H9 (cell line): ENCODE results near the gene DPCD. TPM values are rescaled to one million over a fixed set of nuclear protein-coding genes. Genes with fewer than 3 reads are reported as not detected.

ENCODE experiments used
- DNase-seq: peaks from one replicate; pipeline ENCODE4 v3.0.0-alpha.2; 2017
- H2AFZ ChIP-seq: one replicate; pipeline ENCODE4 v1.6.1; 2013; ENCODE audit warnings: mild to moderate bottlenecking, low read length, control low read depth, moderate library complexity
- H2AK5ac ChIP-seq: 2 replicates; pipeline ENCODE4 v1.6.1; 2013; ENCODE audit warnings: low read length, control low read depth, mixed read lengths; ENCODE audit not compliant: insufficient read length
- H2BK120ac ChIP-seq: one replicate; pipeline ENCODE4 v1.6.1; 2013; ENCODE audit warnings: low read depth, mild to moderate bottlenecking, low read length, control low read depth, inconsistent platforms; ENCODE audit not compliant: poor library complexity, severe bottlenecking
- H2BK12ac ChIP-seq: 2 replicates; pipeline ENCODE4 v1.6.1; 2013; ENCODE audit warnings: low read length, control low read depth, mixed read lengths, low read depth; ENCODE audit not compliant: insufficient read length
- H2BK15ac ChIP-seq: 2 replicates; pipeline ENCODE4 v1.6.1; 2013; ENCODE audit warnings: low read depth, low read length, control low read depth
- H2BK20ac ChIP-seq: one replicate; pipeline ENCODE4 v1.6.1; 2013; ENCODE audit warnings: low read depth, mild to moderate bottlenecking, low read length, control low read depth, inconsistent platforms; ENCODE audit not compliant: poor library complexity, severe bottlenecking
- H2BK5ac ChIP-seq: 2 replicates; pipeline ENCODE4 v1.6.1; 2013; ENCODE audit warnings: low read length, control low read depth, mixed read lengths; ENCODE audit not compliant: insufficient read length
- H3K14ac ChIP-seq: 2 replicates; pipeline ENCODE4 v1.6.1; 2013; ENCODE audit warnings: low read length, control low read depth; ENCODE audit not compliant: insufficient read depth
- H3K18ac ChIP-seq: 2 replicates; pipeline ENCODE4 v1.6.1; 2013; ENCODE audit warnings: low read depth, mild to moderate bottlenecking, mixed read lengths, low read length, control low read depth; ENCODE audit not compliant: insufficient read length
- H3K23ac ChIP-seq: 2 replicates; pipeline ENCODE4 v1.6.1; 2013; ENCODE audit warnings: low read length, control low read depth, mixed read lengths, low read depth; ENCODE audit not compliant: insufficient read length
- H3K23me2 ChIP-seq: 2 replicates; pipeline ENCODE4 v1.6.1; 2013; ENCODE audit warnings: low read depth, mild to moderate bottlenecking, mixed read lengths, low read length, control low read depth; ENCODE audit not compliant: insufficient read length, poor library complexity, severe bottlenecking
- H3K27ac ChIP-seq: 2 replicates; pipeline ENCODE4 v1.5.1; 2013; ENCODE audit warnings: low read length, control low read depth, mixed read lengths, low read depth; ENCODE audit not compliant: insufficient read length
- H3K27me3 ChIP-seq: 2 replicates; pipeline ENCODE4 v1.6.1; 2013; ENCODE audit warnings: low read length, control low read depth, inconsistent platforms; ENCODE audit not compliant: insufficient read depth
- H3K4ac ChIP-seq: 2 replicates; pipeline ENCODE4 v1.6.1; 2013; ENCODE audit warnings: low read depth, mild to moderate bottlenecking, control low read depth, inconsistent platforms, low read length, moderate library complexity
- H3K4me1 ChIP-seq: 2 replicates; pipeline ENCODE4 v1.6.1; 2013; ENCODE audit warnings: low read length, control low read depth, inconsistent platforms; ENCODE audit not compliant: insufficient read depth
- H3K4me2 ChIP-seq: 2 replicates; pipeline ENCODE4 v1.6.1; 2013; ENCODE audit warnings: low read length, control low read depth, mixed read lengths; ENCODE audit not compliant: insufficient read length, insufficient read depth
- H3K56ac ChIP-seq: 2 replicates; pipeline ENCODE4 v1.6.1; 2013; ENCODE audit warnings: low read depth, mild to moderate bottlenecking, mixed read lengths, low read length, control low read depth; ENCODE audit not compliant: insufficient read length
- H3K79me1 ChIP-seq: 2 replicates; pipeline ENCODE4 v1.6.1; 2013; ENCODE audit warnings: low read depth, mild to moderate bottlenecking, moderate library complexity, low read length, control low read depth, inconsistent platforms; ENCODE audit not compliant: insufficient read depth, poor library complexity, severe bottlenecking
- H3K79me2 ChIP-seq: 2 replicates; pipeline ENCODE4 v1.6.1; 2013; ENCODE audit warnings: low read length, control low read depth, inconsistent platforms; ENCODE audit not compliant: insufficient read depth
- H3K9ac ChIP-seq: 2 replicates; pipeline ENCODE4 v1.6.1; 2013; ENCODE audit warnings: low read length, control low read depth, mixed read lengths; ENCODE audit not compliant: insufficient read length; ENCODE audit errors: extremely low read depth
- H3K9me3 ChIP-seq: one replicate; pipeline ENCODE4 v1.6.1; 2013; ENCODE audit warnings: low read depth, low read length, inconsistent platforms; ENCODE audit not compliant: control insufficient read depth
- H3T11ph ChIP-seq: one replicate; pipeline ENCODE4 v1.6.1; 2013; ENCODE audit warnings: mild to moderate bottlenecking, low read length, control low read depth, inconsistent platforms
- H4K20me1 ChIP-seq: one replicate; pipeline ENCODE4 v1.6.1; 2013; ENCODE audit not compliant: control insufficient read depth, insufficient read length, insufficient read depth
- H4K5ac ChIP-seq: 2 replicates; pipeline ENCODE4 v1.6.1; 2013; ENCODE audit warnings: low read depth, mild to moderate bottlenecking, mixed read lengths, low read length, control low read depth; ENCODE audit not compliant: insufficient read length
- H4K8ac ChIP-seq: replicated peaks from 2 replicates; pipeline ENCODE4 v1.6.1; 2013; ENCODE audit warnings: low read length, control low read depth, mixed read lengths, low read depth; ENCODE audit not compliant: insufficient read length
- H4K91ac ChIP-seq: 2 replicates; pipeline ENCODE4 v1.6.1; 2013; ENCODE audit warnings: low read depth, mild to moderate bottlenecking, moderate library complexity, mixed read lengths, low read length, control low read depth; ENCODE audit not compliant: insufficient read length
- H3K27ac Mint-ChIP-seq, 3 experiments: 2 replicates in 2 of 3; 3 replicates in 1 of 3; pipeline ENCODE4 v1.8.0; 2020 to 2021; ENCODE audit warnings: mixed read lengths in 3 of 3, mild to moderate bottlenecking in 1 of 3, moderate library complexity in 1 of 3
- H3K27me3 Mint-ChIP-seq: 2 replicates; pipeline ENCODE4 v1.8.0; 2021; ENCODE audit warnings: low read depth, mild to moderate bottlenecking, moderate library complexity, mixed read lengths
- H3K36me3 Mint-ChIP-seq, 3 experiments: 2 replicates in 2 of 3; 3 replicates in 1 of 3; pipeline ENCODE4 v1.8.0; 2020 to 2021; ENCODE audit warnings: low read depth in 3 of 3, mixed read lengths in 3 of 3; ENCODE audit not compliant: insufficient read depth in 1 of 3
- H3K4me1 Mint-ChIP-seq, 2 experiments: 2 replicates each; pipeline ENCODE4 v1.8.0; 2020; ENCODE audit warnings: mixed read lengths in 2 of 2
- H3K4me3 Mint-ChIP-seq, 2 experiments: 2 replicates in 1 of 2; 3 replicates in 1 of 2; pipeline ENCODE4 v1.8.0; 2020 to 2021; ENCODE audit warnings: mild to moderate bottlenecking in 2 of 2, mixed read lengths in 2 of 2, moderate library complexity in 1 of 2
- H3K9me3 Mint-ChIP-seq, 2 experiments: 2 replicates in 1 of 2; 3 replicates in 1 of 2; pipeline ENCODE4 v1.8.0; 2020; ENCODE audit warnings: mild to moderate bottlenecking in 2 of 2, mixed read lengths in 2 of 2, moderate library complexity in 1 of 2
- WGBS: extraction: QIAGEN DNeasy Blood & Tissue Kit; methylation state at CpG from one replicate; pipeline ENCODE4 v1.1.7; 2013; ENCODE audit warnings: missing lambda C conversion rate, low lambda C conversion rate, mixed read lengths; ENCODE audit not compliant: insufficient read length; ENCODE audit errors: extremely low coverage; 5-methylcytosine and 5-hydroxymethylcytosine counted together
- total RNA-seq: library from RNA; stranded (reverse); gene quantifications from 2 replicates; pipeline ENCODE4 v1.2.1, GENCODE V29; 2021
- TF ChIP-seq, protein P1 (sequence below): fragments of 200-600 bp; sonication (generic); conservative IDR thresholded peaks from 3 replicates; pipeline ENCODE4 v1.8.0; 2021; ENCODE audit warnings: antibody characterized with exemption, mild to moderate bottlenecking

DPCD gene
- total RNA-seq, 1 experiment from 2014 or later, result 21.8 TPM

DNA sequence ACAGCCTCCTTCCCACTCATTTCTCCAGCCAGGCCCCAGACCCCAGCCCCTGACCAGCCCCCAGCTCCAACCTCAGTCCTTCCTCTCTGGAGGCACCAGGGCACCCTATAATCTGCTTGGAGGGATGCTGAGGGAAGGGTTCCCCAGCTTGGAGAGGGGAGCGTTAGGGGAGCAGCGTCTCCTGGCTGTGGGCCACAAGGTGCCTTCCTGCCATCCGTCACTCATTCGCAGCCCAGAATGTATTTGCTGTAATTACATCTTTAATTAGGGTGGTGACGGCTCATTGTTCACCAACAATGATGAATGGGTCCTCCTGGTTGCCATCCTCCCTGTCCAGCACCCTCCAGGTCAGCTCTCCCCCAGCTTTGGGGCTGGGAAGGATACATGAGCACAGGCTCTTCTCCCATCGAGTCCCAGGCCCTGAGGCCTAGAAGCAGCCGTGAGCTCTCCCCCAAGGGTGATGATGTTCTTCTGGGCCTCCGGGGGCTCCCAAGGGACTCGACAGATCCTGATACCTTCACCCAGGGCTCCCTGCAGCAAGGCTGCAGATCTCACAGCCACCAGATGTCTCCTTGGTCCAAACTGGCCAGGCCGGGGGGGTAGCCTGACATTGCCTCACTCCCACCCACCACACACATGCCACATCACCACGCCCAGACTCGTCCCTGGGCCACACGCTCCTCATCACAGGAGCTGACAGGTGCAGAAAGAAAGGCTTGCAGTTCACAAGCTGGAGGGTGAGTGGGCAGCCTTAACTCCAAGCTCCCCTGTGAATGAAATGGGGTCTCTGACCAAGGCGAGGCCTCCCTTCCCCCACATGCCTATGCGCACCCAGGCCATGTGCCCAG, 26.8 kb upstream of the DPCD start:
- H3K56ac ChIP-seq, result no peak overlapping the region
- no peak overlapping the region for H3K27ac ChIP-seq
- H3K79me2 ChIP-seq, result no peaks in the 10 kb centered on the region
- no peaks in the 10 kb centered on the region for H4K20me1 ChIP-seq
- H3K4ac ChIP-seq, result no peak overlapping the region
- no peak overlapping the region for H3K18ac ChIP-seq
- H3K79me1 ChIP-seq, result no peaks in the 10 kb centered on the region
- no peak overlapping the region for H2BK12ac ChIP-seq
- no CpG with 5 or more reads among the region's 15 CpGs for WGBS
- H3K14ac ChIP-seq, result no peak overlapping the region; the same call in 1 of the 2 replicates
- H3T11ph ChIP-seq, result no peak overlapping the region
- no peak overlapping the region for H2BK20ac ChIP-seq
- TF ChIP-seq, protein P1, sequence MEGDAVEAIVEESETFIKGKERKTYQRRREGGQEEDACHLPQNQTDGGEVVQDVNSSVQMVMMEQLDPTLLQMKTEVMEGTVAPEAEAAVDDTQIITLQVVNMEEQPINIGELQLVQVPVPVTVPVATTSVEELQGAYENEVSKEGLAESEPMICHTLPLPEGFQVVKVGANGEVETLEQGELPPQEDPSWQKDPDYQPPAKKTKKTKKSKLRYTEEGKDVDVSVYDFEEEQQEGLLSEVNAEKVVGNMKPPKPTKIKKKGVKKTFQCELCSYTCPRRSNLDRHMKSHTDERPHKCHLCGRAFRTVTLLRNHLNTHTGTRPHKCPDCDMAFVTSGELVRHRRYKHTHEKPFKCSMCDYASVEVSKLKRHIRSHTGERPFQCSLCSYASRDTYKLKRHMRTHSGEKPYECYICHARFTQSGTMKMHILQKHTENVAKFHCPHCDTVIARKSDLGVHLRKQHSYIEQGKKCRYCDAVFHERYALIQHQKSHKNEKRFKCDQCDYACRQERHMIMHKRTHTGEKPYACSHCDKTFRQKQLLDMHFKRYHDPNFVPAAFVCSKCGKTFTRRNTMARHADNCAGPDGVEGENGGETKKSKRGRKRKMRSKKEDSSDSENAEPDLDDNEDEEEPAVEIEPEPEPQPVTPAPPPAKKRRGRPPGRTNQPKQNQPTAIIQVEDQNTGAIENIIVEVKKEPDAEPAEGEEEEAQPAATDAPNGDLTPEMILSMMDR, result no peak
- H3K9ac ChIP-seq, result no peak overlapping the region
- H3K23ac ChIP-seq, result no peak overlapping the region
- H2BK5ac ChIP-seq, result no peak overlapping the region
- H3K27ac Mint-ChIP-seq, result 0 out of 7 replicates have a peak overlapping the region, but pooled peaks of 1 of the 3 experiments have one; percentile 44
- no peaks in the 10 kb centered on the region for H3K36me3 Mint-ChIP-seq
- peak; percentile 21 for DNase-seq
- H4K5ac ChIP-seq, result no peak overlapping the region
- no peak overlapping the region for H3K4me3 Mint-ChIP-seq
- no peak overlapping the region for H2BK120ac ChIP-seq
- H3K4me1 Mint-ChIP-seq, result peaks cover 5 to 14% of the 10 kb centered on the region in 2 experiments
- no peaks in the 10 kb centered on the region for H3K9me3 ChIP-seq
- H2BK15ac ChIP-seq, result no peak overlapping the region
- no peaks in the 10 kb centered on the region for H3K4me1 ChIP-seq
- no peaks in the 10 kb centered on the region for H3K23me2 ChIP-seq
- no peak overlapping the region for H2AK5ac ChIP-seq
- H3K4me2 ChIP-seq, result no peak overlapping the region
- no peak overlapping the region for H2AFZ ChIP-seq
- no peaks in the 10 kb centered on the region; a peak in 1 of 5 replicates for H3K9me3 Mint-ChIP-seq
- H4K8ac ChIP-seq, result no peak overlapping the region
- H3K27me3 Mint-ChIP-seq, result peaks cover 36% of the 10 kb centered on the region
- H3K27me3 ChIP-seq, result no peaks in the 10 kb centered on the region; the same call in 1 of the 2 replicates
- no peak overlapping the region for H4K91ac ChIP-seq
